ENCODE measurements around the gene BRDT.
"Not testable (repeated sequence)": the region's sequence is repeated elsewhere in the genome, so short reads cannot be mapped to it uniquely, and the experiment has no call there.

The BRDT gene

DNA sequence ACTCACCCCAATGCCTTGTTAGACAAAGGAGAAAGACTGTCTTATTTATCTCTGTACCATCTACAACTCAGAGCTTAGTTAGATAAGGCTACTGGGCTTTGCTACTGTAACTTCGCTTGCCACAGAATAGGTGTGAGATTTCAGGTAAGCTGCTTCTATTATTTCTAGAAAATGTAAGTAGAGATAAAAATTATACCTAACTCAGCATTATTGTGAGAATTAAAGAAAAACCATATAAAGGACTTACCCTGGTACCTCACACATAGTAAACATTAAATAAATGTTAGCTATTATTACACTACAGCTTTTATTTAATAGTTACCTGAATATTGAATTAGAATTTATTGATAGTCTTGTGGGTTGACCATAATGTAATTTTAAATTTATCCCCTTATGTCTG, 44.1 kb downstream of the BRDT start:
- FAIRE-seq = no peak

DNA sequence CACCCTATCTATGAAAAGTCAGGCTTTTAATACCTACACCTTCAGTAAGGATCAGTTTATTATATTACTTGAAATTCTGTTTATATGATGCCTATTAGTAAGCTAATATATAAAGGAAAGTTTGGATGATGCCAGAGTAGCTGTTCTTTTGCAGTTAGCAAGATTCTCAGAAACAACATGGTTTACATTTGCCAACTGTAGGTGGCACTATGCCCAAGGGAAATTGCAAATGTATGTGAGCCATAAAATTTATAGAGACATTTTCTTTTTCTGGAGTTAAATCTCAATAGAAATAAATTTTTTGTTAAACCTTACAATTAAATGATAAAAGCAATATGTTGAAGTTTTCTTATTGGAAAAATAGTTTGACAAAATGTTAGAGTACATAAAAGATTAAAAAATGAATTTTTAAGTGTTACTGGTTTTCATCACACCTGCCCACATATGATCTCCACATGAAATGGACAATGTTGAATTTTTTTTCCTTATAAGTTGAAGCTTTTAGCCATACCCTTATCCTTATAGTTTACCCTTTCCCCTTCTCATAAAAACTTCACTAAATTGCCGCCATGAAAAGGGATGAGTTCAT, 48.5 kb downstream of the BRDT start:
- peak; percentile 94 for FAIRE-seq

DNA sequence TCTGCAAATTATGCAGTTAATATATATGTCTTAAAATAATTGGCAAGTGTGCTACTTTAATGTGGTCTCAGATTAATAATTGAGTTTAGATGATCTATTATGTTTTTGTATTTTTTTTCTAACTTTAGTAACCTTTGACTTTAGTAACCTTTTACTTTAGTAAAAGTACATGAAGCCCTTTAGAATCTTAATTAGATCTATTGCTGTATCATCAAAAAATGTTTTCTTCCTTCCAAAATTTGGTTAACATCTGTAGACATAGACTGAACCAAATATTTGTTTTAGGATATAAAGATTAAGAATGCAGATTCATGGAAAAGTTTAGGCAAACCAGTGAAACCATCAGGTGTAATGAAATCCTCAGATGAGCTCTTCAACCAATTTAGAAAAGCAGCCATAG, 54.9 kb downstream of the BRDT start:
- FAIRE-seq = no peak

DNA sequence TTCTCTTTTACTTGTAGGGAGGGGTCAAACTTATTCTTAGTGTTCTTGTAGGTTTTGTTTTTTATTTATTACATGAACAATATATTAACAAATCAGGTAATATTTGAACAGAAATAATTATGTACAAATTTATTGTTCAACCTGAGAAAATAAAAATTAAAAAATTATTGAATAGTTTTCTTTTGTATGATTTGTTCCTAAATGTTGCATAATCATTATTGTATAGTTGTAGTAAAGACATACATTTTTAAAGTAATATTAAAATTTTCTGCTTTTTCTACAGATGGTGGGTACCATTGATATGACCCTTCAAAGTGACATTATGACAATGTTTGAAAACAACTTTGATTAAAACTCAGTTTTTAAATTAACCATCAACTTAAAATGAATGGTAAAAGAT, 64.7 kb downstream of the BRDT start:
- peak; percentile 58 for FAIRE-seq

DNA sequence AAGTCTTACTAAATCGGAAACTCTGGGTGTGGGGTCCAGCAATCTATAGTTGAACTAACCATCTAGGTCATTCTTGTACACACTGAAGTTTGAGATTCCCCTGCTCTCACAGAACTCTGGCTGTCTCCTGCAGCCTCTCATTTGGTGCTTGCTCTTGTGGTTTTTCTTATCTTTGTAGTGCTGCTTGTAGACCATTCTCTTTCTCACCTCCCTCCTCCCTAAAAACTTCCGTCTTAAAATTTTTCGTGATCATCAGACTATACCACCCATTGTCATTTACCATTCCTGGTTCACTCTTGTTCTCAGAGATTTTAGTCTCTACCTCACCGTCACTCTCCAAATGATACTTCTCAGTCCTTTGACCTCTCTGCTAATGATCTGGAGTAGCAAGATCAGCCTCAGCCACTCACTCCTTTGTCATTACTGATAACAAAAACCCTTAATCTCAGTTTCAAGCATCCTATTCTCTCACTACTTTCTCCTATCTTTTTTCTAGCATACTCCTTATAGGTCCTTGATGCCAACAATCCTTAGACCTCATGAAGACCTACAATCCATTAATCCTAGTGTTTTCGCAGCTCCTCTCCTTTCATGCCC, 67.6 kb downstream of the BRDT start:
- FAIRE-seq = no peak

DNA sequence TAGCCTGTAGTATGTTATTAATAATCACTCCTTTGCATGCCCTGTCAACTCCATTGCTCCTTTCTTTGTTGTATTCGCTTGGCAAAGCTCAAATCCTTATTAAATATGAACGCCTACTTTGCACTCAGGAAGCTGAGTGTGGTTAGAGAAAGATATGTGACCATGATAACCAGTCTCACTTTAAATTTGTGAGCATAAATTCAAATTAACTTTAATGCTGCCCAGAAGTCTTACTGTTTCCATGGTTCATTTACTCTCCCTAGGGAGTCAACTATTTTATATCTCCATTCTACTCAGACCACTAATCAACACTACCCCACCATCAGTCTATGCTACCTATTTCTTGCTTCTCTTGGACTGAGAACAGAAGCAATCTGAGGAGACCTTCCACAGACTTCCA, 68.5 kb downstream of the BRDT start:
- no peak for FAIRE-seq

DNA sequence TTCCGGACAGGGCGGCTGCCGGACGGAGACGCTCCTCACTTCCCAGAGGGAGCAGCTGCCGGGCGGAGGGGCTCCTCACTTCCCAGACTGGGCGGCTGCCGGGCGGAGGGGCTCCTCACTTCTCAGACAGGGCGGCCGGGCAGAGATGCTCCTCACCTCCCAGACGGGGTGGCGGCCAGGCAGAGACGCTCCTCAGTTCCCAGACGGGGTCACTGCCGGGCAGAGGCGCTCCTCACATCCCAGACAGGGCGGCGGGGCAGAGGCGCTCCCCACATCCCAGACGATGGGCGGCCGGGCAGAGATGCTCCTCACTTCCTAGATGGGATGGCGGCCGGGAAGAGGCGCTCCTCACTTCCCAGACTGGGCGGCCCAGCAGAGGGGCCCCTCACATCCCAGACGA, 76.8 kb downstream of the BRDT start:
- FAIRE-seq = not testable (repeated sequence)

DNA sequence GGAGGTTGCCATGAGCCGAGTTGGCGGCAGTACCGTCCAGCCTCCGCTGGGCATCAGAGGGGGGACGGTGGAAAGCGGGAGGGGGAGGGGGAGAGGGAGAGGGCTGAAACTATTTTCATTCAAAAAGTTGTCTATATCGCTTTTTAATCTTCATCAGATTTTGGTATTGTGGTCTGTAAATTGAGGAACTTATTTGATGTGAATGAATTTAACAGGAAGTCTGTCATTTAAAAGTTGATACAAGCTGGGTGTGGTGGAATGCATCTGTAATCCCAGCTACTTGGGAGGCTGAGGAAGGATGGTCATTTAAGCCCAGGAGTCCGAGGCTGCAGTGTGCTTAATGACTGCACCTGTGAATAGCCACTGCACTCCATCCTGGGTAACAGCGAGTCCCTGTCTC, 77.6 kb downstream of the BRDT start:
- no peak for FAIRE-seq

DNA sequence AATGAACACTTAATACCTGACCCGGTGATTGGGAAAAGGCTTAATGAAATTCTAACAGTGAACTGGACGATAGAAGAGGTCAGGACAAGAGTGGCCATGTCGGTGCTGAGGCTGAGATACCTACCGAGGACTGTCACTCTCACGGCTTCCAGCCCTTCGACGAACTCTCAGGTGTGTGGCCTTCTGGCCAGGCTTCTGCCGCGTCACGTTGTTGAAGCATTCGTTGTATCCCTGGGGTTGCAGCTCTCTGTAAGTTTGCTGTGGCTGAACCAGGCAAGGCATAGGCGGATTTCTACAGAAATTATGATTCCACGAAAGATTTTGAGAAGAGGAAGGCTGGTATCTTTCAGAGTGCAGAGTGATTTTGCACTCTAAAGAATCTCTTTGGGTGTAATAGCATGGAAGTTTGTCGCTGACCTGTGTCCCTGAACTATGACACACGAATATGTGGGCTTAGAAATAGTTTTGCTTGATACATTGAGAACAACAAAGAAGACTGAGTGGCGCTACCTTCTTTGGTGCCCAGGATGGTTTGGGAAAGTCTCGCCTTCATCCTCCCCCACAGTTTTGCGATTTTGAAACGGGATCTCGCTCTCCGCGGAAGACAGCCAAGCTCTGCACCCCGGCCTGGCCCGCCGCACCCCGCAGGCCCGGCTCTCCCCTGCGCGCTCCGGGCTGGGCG, 80.2 kb downstream of the BRDT start:
- no peak for FAIRE-seq

DNA sequence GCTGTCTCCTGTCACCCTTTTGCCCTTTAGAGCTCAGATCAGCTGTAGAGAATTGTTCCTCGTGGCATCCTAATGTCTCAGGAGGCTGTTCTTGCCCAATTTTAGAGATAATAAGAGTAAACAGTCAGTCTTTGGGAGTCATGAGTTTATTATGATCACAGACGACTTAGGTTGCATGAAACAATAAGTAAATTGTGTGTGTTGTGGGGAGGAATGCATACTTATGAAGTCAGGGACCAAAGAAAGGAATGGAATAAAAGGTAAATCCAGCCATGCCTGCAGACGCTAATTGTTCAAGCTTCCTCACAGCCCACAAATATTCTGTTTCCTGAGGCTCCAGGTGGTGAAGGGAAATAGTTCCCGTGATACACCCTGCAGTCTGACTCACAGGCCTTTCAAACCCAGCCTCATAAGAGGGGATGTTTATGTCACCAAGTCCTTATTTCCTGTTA, 81.5 kb downstream of the BRDT start:
- FAIRE-seq = no peak

DNA sequence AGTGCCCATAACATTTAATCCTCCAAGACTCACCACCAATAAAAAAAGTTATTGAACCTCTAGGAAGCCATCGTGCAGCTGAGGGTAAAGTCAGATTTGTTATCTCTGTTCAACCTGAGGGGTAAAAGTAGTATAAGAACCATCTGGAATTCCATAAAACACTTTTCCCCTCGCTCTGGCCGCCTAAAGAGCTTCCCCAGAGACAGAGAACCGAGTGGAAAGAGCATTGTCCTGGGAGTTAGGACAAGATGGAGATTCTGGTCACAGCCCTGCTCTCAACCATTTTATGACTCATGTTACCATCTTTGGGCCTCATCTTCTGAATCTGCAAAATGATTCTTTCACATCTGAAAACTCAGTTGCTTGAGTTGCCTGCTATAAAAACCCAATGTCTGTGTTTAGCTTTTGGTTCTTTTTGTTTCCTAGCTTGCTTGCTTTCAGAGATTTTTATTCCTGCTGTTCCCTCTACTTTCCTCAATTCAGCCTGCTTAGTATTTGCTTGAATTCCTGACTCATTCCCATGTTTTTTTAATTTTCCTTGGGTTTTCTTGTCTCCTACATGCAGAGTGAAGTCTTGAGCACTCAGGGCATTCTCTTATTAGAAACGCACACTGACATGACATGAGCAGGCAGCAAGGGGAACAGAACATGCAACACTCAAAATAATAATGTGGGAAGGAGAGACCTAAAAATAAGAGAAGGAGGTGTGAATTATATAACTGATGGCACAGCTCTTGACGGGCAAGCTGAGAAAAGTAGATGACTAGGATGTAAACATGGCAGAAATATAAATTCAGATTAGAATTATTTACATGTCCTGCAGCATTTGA, 82.3 kb downstream of the BRDT start:
- no peak for FAIRE-seq

DNA sequence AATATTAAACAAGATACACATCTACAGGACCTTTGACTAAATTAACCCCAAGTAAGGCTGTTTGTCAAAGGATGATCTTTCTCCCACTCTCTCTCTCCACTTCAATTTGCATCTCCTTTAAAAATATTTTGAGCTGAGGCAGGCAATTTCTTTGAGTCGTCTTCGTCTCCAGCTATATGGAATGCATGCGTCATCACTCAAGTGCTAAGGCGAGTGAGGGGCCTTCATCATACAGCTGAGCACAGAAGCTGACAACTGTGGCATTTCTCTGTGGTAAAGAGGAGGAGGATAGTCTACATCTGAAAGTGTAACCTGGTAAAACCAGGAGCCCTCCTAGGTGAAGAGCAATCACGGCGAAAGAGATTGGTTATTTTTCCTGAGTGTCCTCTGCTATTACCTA, 88.2 kb downstream of the BRDT start:
- FAIRE-seq = no peak

DNA sequence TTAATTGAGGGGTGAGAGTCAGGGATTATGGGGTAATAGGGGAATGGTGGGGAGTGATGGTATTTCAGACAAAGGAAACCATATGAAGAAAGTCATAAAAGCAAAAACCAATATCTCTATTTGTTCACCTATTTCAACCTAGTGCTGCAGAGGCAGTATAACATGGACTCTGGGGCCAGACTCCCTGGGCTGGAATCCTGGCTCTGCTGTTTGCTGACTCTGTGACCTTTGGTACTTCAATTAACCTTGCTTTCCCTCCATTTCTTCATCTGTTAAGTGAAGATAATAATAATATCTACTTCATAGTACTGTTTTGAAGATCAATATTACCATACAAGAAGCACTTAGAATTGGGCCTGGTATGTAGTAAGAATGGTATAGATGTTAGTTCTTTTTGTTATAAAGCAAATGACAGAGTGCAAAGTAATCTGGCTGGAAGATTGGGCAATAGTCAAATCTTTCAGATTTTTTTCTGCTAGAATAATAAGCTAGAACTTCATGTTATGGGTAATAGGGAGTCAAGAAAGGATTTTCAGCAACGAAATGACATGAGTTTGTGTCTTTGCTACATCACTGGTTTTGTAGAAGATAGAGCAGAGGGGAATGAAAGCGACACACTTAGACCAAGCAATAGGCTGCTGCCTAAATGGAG, 89.6 kb downstream of the BRDT start:
- no peak for FAIRE-seq

DNA sequence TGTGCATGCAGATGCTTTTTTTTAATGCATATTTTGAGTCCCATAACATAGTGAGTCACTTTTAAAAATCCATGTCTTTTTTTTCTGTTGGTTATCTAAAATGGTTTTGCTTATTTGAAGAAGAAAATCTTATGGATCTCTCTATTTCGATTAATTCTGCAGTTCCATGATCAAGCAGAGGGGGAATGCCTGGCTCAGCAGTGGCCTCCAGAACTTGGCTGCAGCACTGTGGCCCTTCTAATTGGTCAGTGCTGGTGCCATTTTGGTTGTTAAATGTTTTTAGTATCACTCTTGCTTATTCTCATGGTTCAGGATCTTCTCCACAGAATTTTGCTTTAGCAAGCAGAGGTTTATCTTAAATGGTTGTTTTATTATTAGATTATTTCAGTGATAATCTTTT, 91.8 kb downstream of the BRDT start:
- no peak for FAIRE-seq

DNA sequence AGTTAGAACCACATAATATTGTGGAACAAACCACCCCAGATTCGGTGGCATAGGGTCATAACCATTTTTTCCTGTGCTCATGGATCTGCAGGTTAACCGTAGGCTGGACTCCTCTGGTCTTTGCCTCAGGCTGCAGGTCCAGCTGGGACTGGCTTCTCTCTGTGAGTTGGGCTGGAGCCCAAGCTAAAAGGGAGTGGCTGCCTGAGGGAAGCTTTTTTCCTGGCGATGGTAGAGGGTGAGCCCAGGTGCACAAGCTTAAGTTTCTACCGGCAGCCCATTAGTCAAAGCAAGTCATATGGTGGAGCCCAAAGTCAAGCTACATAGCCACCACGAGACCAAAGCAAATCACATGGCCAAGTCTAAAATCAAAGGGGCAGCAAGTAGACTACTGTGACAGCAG, 94.4 kb downstream of the BRDT start:
- FAIRE-seq = no peak

DNA sequence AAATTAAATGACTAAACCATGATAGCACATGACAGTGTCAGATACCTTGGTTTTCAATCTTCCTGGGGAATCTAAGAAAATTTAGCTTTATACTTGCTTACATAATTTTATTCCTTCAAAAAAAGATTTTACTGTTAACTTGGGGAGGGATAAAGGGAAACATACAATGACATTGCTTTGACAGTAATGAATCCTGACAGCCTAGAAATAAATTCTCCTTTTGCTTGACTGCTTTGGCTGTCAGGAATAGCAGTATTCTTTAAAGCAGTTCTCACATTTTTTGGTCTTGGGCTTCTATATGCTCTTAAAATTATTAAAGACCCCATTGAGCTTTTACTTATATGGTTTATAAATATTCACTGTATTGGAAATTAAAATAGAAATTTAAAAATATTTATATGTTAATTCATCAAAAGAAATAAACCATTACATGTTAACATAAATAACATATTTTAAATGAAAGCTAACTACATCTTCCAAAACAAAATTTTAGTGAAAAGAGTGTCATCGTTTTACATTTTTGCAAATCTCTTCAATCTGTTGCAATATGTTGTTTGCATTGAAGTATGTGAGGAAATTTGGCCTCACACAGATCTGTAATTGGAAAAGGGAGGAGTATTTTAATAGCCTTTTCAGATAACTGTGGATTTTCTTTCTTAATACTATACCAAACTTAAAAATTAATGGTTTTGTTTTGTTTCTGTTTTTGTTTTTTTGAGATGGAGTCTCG, 96.7 kb downstream of the BRDT start:
- FAIRE-seq = no peak

DNA sequence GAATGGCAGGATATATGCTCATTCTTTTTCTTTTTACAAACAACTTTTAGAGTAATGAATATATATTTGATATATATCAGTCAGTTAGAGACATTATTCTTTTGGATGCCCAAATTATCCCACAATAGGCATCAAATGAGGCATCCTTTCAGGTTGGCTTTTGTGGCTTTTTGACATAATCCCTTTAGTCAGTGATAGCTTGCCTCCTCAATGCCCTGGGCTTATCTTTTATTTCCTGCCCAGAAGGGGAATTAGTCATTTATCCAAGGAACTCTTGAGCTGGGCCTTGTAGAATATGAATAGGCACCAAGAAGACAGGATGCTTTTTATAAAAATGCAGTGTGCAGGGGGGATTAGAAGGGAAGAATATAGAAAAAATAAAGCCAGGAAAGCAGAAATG, 102.7 kb downstream of the BRDT start:
- no peak for FAIRE-seq
